DOHH2 (cell line): ENCODE results near the gene EGFLAM.

Source experiments
- EZH2phosphoT487 ChIP-seq: fragments of 200-600 bp; sonication (generic); IDR thresholded peaks from 2 replicates; pipeline ENCODE4 v1.6.1; 2017; ENCODE audit warnings: borderline replicate concordance, mild to moderate bottlenecking, antibody characterized with exemption, low read length, moderate library complexity, mixed read lengths
- TF ChIP-seq, protein P1 (sequence below): fragments of 200-600 bp; sonication (generic); IDR thresholded peaks from one replicate; pipeline ENCODE4 v1.5.1; 2014; ENCODE audit warnings: antibody characterized with exemption, mild to moderate bottlenecking, low read depth, low read length; ENCODE audit not compliant: poor library complexity, severe bottlenecking

GRCh38 chr5:38387161-38387560 lies 128.8 kb downstream of the EGFLAM start:
- TF ChIP-seq, protein P1, sequence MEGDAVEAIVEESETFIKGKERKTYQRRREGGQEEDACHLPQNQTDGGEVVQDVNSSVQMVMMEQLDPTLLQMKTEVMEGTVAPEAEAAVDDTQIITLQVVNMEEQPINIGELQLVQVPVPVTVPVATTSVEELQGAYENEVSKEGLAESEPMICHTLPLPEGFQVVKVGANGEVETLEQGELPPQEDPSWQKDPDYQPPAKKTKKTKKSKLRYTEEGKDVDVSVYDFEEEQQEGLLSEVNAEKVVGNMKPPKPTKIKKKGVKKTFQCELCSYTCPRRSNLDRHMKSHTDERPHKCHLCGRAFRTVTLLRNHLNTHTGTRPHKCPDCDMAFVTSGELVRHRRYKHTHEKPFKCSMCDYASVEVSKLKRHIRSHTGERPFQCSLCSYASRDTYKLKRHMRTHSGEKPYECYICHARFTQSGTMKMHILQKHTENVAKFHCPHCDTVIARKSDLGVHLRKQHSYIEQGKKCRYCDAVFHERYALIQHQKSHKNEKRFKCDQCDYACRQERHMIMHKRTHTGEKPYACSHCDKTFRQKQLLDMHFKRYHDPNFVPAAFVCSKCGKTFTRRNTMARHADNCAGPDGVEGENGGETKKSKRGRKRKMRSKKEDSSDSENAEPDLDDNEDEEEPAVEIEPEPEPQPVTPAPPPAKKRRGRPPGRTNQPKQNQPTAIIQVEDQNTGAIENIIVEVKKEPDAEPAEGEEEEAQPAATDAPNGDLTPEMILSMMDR, result no peak
- no peak for TF ChIP-seq EZH2phosphoT487
